Neuronal stem cell (in vitro differentiated cells): ENCODE measurements around the gene FRS2.

Experiments used
- DNase-seq: peaks from one replicate; pipeline ENCODE4 v3.0.0-alpha.2; 2013; ENCODE audit warnings: low spot score
- H2AFZ ChIP-seq: one replicate; pipeline ENCODE4 v1.6.1; 2013; ENCODE audit warnings: mild to moderate bottlenecking, low read length, inconsistent platforms
- H2AK5ac ChIP-seq: 2 replicates; pipeline ENCODE4 v1.6.1; 2013; ENCODE audit warnings: low read depth, mild to moderate bottlenecking, inconsistent platforms, low read length, moderate library complexity, mixed read lengths
- H2BK120ac ChIP-seq: 2 replicates; pipeline ENCODE4 v1.6.1; 2013; ENCODE audit warnings: low read depth, mild to moderate bottlenecking, inconsistent platforms, low read length, moderate library complexity, mixed read lengths
- H2BK12ac ChIP-seq: one replicate; pipeline ENCODE4 v1.6.1; 2013; ENCODE audit warnings: low read length, inconsistent platforms
- H2BK15ac ChIP-seq: 2 replicates; pipeline ENCODE4 v1.6.1; 2013; ENCODE audit warnings: mild to moderate bottlenecking, low read length, inconsistent platforms, mixed read lengths
- H2BK5ac ChIP-seq: one replicate; pipeline ENCODE4 v1.6.1; 2013; ENCODE audit warnings: inconsistent platforms, mild to moderate bottlenecking, low read length, moderate library complexity
- H3K14ac ChIP-seq: one replicate; pipeline ENCODE4 v1.6.1; 2013; ENCODE audit warnings: low read length, inconsistent platforms
- H3K18ac ChIP-seq: 2 replicates; pipeline ENCODE4 v1.6.1; 2013; ENCODE audit warnings: low read length, inconsistent platforms
- H3K23ac ChIP-seq: 2 replicates; pipeline ENCODE4 v1.6.1; 2013; ENCODE audit warnings: low read depth, mild to moderate bottlenecking, mixed read lengths, low read length, inconsistent platforms; ENCODE audit not compliant: poor library complexity
- H3K27ac ChIP-seq: replicated peaks from 3 replicates; pipeline ENCODE4 v1.5.1; 2013; ENCODE audit warnings: low read length, inconsistent platforms
- H3K27me3 ChIP-seq, 3 experiments: 2 replicates each; pipeline ENCODE4 v1.6.1; 2013; ENCODE audit warnings: low read length in 3 of 3, mild to moderate bottlenecking in 2 of 3, inconsistent platforms in 1 of 3, low read depth in 1 of 3, mixed read lengths in 1 of 3, moderate library complexity in 1 of 3; ENCODE audit not compliant: control insufficient read depth in 3 of 3, insufficient read depth in 3 of 3
- H3K36me3 ChIP-seq, 2 donors: replicated peaks in 1 of 2; 2 replicates each; pipeline ENCODE4 v1.6.1; 2013; ENCODE audit warnings: low read length in 2 of 2; ENCODE audit not compliant: control insufficient read depth in 2 of 2, insufficient read depth in 2 of 2
- H3K4ac ChIP-seq: 2 replicates; pipeline ENCODE4 v1.6.1; 2013; ENCODE audit warnings: inconsistent platforms, mild to moderate bottlenecking, low read length, moderate library complexity
- H3K4me1 ChIP-seq, 2 donors: 1 replicate in 1 of 2; 2 replicates in 1 of 2; pipeline ENCODE4 v1.6.1; 2013; ENCODE audit warnings: low read length in 2 of 2, low read depth in 1 of 2; ENCODE audit not compliant: control insufficient read depth in 2 of 2, insufficient read depth in 1 of 2
- H3K4me2 ChIP-seq: one replicate; pipeline ENCODE4 v1.6.1; 2013; ENCODE audit warnings: mild to moderate bottlenecking, low read length, inconsistent platforms; ENCODE audit not compliant: insufficient read depth, poor library complexity, severe bottlenecking
- H3K4me3 ChIP-seq, 2 donors: 2 replicates each; pipeline ENCODE4 v1.5.1; 2013; ENCODE audit warnings: low read length in 2 of 2, mild to moderate bottlenecking in 2 of 2, inconsistent platforms in 1 of 2, moderate library complexity in 1 of 2
- H3K79me1 ChIP-seq: one replicate; pipeline ENCODE4 v1.6.1; 2013; ENCODE audit warnings: low read depth, mild to moderate bottlenecking, inconsistent platforms, low read length, moderate library complexity
- H3K9ac ChIP-seq: one replicate; pipeline ENCODE4 v1.6.1; 2013; ENCODE audit warnings: mild to moderate bottlenecking, low read depth, low read length, inconsistent platforms; ENCODE audit not compliant: poor library complexity
- H3K9me3 ChIP-seq, 2 donors: replicated peaks in 1 of 2; 2 replicates each; pipeline versions ENCODE3 to v1.6.1; 2013; ENCODE audit warnings: low read length in 2 of 2, mild to moderate bottlenecking in 2 of 2, inconsistent platforms in 1 of 2, low read depth in 1 of 2, mixed read lengths in 1 of 2, moderate library complexity in 1 of 2; ENCODE audit not compliant: control insufficient read depth in 2 of 2, insufficient read depth in 1 of 2
- H4K8ac ChIP-seq: one replicate; pipeline ENCODE4 v1.6.1; 2013; ENCODE audit warnings: low read depth, mild to moderate bottlenecking, inconsistent platforms, low read length, moderate library complexity
- H4K91ac ChIP-seq: one replicate; pipeline ENCODE4 v1.6.1; 2013; ENCODE audit warnings: low read length, low read depth, mild to moderate bottlenecking, inconsistent platforms; ENCODE audit not compliant: poor library complexity
- WGBS, 2 donors: extraction: QIAGEN DNeasy Blood & Tissue Kit; methylation state at CpG; one replicate each; pipeline ENCODE4 v1.1.7; 2013; ENCODE audit warnings: missing lambda C conversion rate in 2 of 2, mixed read lengths in 1 of 2; ENCODE audit not compliant: insufficient read length in 2 of 2, insufficient replicate concordance in 1 of 2; ENCODE audit errors: extremely low coverage in 2 of 2; 5-methylcytosine and 5-hydroxymethylcytosine counted together

FRS2 gene

GRCh38 chr12:69508091-69508490, 37.9 kb downstream of the FRS2 start:
- Histone ChIP-seq H3K18ac (no peak overlapping the region), H3K23ac (no peak overlapping the region), H2AK5ac (no peak overlapping the region), H2BK15ac (no peak overlapping the region), H4K8ac (no peak overlapping the region), H3K9ac (no peak overlapping the region), H2BK5ac (no peak overlapping the region), H3K27ac (no peak overlapping the region), H3K4me2 (no peak overlapping the region), H3K4me1 (peaks cover 10 to 17% of the 10 kb centered on the region in 2 donors), H3K27me3 (no peaks in the 10 kb centered on the region), H2BK120ac (no peak overlapping the region), H3K36me3 (peaks cover 0 to 5% of the 10 kb centered on the region in 2 donors), H2BK12ac (no peak overlapping the region), H3K14ac (no peak overlapping the region), H3K4me3 (no peak overlapping the region), H3K79me1 (peaks cover 2% of the 10 kb centered on the region), H3K9me3 (peaks cover 0 to 7% of the 10 kb centered on the region in 2 donors), H2AFZ (no peak overlapping the region), H3K4ac (no peak overlapping the region), H4K91ac (no peak overlapping the region)
- no peak for DNase-seq
- WGBS, 2 donors: no CpG with 5 or more reads among the region's 1 CpG

GRCh38 chr12:69508621-69509020, 38.4 kb downstream of the FRS2 start:
- H2BK12ac ChIP-seq: no peak overlapping the region
- no peak overlapping the region for H3K27ac ChIP-seq
- no peak overlapping the region for H3K4ac ChIP-seq
- H3K18ac ChIP-seq: no peak overlapping the region
- H3K36me3 ChIP-seq: peaks cover 0 to 5% of the 10 kb centered on the region in 2 donors
- H4K91ac ChIP-seq: no peak overlapping the region
- no peak overlapping the region for H3K4me3 ChIP-seq
- H2BK15ac ChIP-seq: no peak overlapping the region
- H2AFZ ChIP-seq: no peak overlapping the region
- H4K8ac ChIP-seq: no peak overlapping the region
- no CpG with 5 or more reads among the region's 1 CpG for WGBS, 2 donors
- H2BK5ac ChIP-seq: no peak overlapping the region
- H3K9ac ChIP-seq: no peak overlapping the region
- no peak overlapping the region for H3K23ac ChIP-seq
- H3K4me1 ChIP-seq: peaks cover 10 to 17% of the 10 kb centered on the region in 2 donors
- no peak overlapping the region for H2BK120ac ChIP-seq
- H3K14ac ChIP-seq: no peak overlapping the region
- no peak overlapping the region for H2AK5ac ChIP-seq
- H3K4me2 ChIP-seq: no peak overlapping the region
- H3K79me1 ChIP-seq: peaks cover 2% of the 10 kb centered on the region
- peaks cover 0 to 2% of the 10 kb centered on the region in 2 donors for H3K9me3 ChIP-seq
- DNase-seq: no peak
- no peaks in the 10 kb centered on the region for H3K27me3 ChIP-seq

GRCh38 chr12:69509308-69509736, 39.1 kb downstream of the FRS2 start:
- no peak overlapping the region for H2BK120ac ChIP-seq
- H3K79me1 ChIP-seq: peaks cover 2% of the 10 kb centered on the region
- peaks cover 0 to 2% of the 10 kb centered on the region in 2 donors for H3K9me3 ChIP-seq
- no peak overlapping the region for H3K14ac ChIP-seq
- no peak overlapping the region for H3K4me2 ChIP-seq
- H3K18ac ChIP-seq: no peak overlapping the region
- H4K8ac ChIP-seq: no peak overlapping the region
- no peak for DNase-seq
- no peak overlapping the region for H3K23ac ChIP-seq
- peaks cover 0 to 5% of the 10 kb centered on the region in 2 donors for H3K36me3 ChIP-seq
- no peak overlapping the region for H2AFZ ChIP-seq
- H3K27ac ChIP-seq: no peak overlapping the region
- no CpG with 5 or more reads among the region's 1 CpG for WGBS, 2 donors
- no peak overlapping the region for H3K4me3 ChIP-seq
- peaks cover 10 to 17% of the 10 kb centered on the region in 2 donors for H3K4me1 ChIP-seq
- no peak overlapping the region for H3K4ac ChIP-seq
- H3K9ac ChIP-seq: no peak overlapping the region
- H2BK15ac ChIP-seq: no peak overlapping the region
- no peak overlapping the region for H2BK12ac ChIP-seq
- H3K27me3 ChIP-seq: no peaks in the 10 kb centered on the region
- no peak overlapping the region for H4K91ac ChIP-seq
- H2BK5ac ChIP-seq: no peak overlapping the region
- no peak overlapping the region for H2AK5ac ChIP-seq

GRCh38 chr12:69509904-69510827, 40.0 kb downstream of the FRS2 start:
- DNase-seq: no peak

More at GRCh38 chr12:69509904-69510827, 40.0 kb downstream of the FRS2 start:
- no peak overlapping the region for H2AK5ac ChIP-seq
- H2BK5ac ChIP-seq: no peak overlapping the region
- no peak overlapping the region for H2BK15ac ChIP-seq
- H3K23ac ChIP-seq: no peak overlapping the region
- no peak overlapping the region for H3K14ac ChIP-seq
- no peak overlapping the region for H3K18ac ChIP-seq
- no peak overlapping the region for H3K27ac ChIP-seq
- peaks cover 0 to 5% of the 10 kb centered on the region in 2 donors for H3K36me3 ChIP-seq
- H2BK120ac ChIP-seq: no peak overlapping the region
- no peak overlapping the region for H3K9ac ChIP-seq
- no peaks in the 10 kb centered on the region for H3K9me3 ChIP-seq
- H3K4me1 ChIP-seq: peaks cover 10 to 19% of the 10 kb centered on the region in 2 donors
- no peaks in the 10 kb centered on the region for H3K27me3 ChIP-seq
- no peak overlapping the region for H3K4me2 ChIP-seq
- H3K79me1 ChIP-seq: no peaks in the 10 kb centered on the region
- H3K4ac ChIP-seq: no peak overlapping the region
- H4K8ac ChIP-seq: no peak overlapping the region
- H2BK12ac ChIP-seq: no peak overlapping the region
- no peak overlapping the region for H3K4me3 ChIP-seq
- no peak overlapping the region for H4K91ac ChIP-seq
- no peak overlapping the region for H2AFZ ChIP-seq
- no CpG with 5 or more reads among the region's 5 CpGs for WGBS, 2 donors
